Smooth muscle cell (in vitro differentiated cells): ENCODE results near the gene CCL15. TPM values are rescaled to one million over a fixed set of nuclear protein-coding genes. Genes with fewer than 3 reads are reported as not detected.

Experiments
- DNase-seq: peaks from one replicate; lab custom pipeline; 2025; ENCODE audit not compliant: unreplicated experiment; lab: John Stamatoyannopoulos, UW
- H2AFZ ChIP-seq: fragments of 200-600 bp; sonication (generic); 2 replicates; pipeline ENCODE4 v1.6.0; 2016; ENCODE audit warnings: antibody characterized with exemption, low read depth, mild to moderate bottlenecking
- H3F3A ChIP-seq: fragments of 200-600 bp; sonication (generic); 2 replicates; pipeline ENCODE4 v1.6.0; 2017; ENCODE audit warnings: antibody characterized with exemption, low read depth
- H3K27ac ChIP-seq: fragments of 200-600 bp; sonication (generic); 2 replicates; pipeline ENCODE4 v1.5.1; 2016; ENCODE audit warnings: low read depth, mild to moderate bottlenecking
- H3K27me3 ChIP-seq: fragments of 200-600 bp; sonication (generic); 2 replicates; pipeline ENCODE4 v1.6.1; 2016; ENCODE audit warnings: low read depth, mild to moderate bottlenecking
- H3K36me3 ChIP-seq: fragments of 200-600 bp; sonication (generic); 2 replicates; pipeline ENCODE4 v1.5.1; 2016; ENCODE audit warnings: low read depth
- H3K4me1 ChIP-seq: fragments of 200-600 bp; sonication (generic); 2 replicates; pipeline ENCODE4 v1.5.1; 2016; ENCODE audit warnings: low read depth
- H3K4me2 ChIP-seq: fragments of 200-600 bp; sonication (generic); 2 replicates; pipeline ENCODE4 v1.6.0; 2016; ENCODE audit warnings: mild to moderate bottlenecking
- H3K4me3 ChIP-seq: fragments of 200-600 bp; sonication (generic); 2 replicates; pipeline ENCODE4 v1.5.1; 2016; ENCODE audit warnings: mild to moderate bottlenecking
- H3K79me2 ChIP-seq: fragments of 200-600 bp; sonication (generic); 2 replicates; pipeline ENCODE4 v1.6.0; 2016; ENCODE audit warnings: low read depth, mild to moderate bottlenecking
- H3K9ac ChIP-seq: fragments of 200-600 bp; sonication (generic); 2 replicates; pipeline ENCODE4 v1.6.0; 2016; ENCODE audit warnings: low read depth
- H3K9me3 ChIP-seq: fragments of 200-600 bp; sonication (generic); replicated peaks from 2 replicates; pipeline ENCODE4 v1.5.1; 2016; ENCODE audit warnings: low read depth
- H4K20me1 ChIP-seq: fragments of 200-600 bp; sonication (generic); 2 replicates; pipeline ENCODE4 v1.6.0; 2016; ENCODE audit warnings: low read depth
- WGBS: methylation state at CpG from one replicate; pipeline ENCODE4 v1.1.7; 2016; ENCODE audit warnings: low lambda C conversion rate; 5-methylcytosine and 5-hydroxymethylcytosine counted together
- polyA plus RNA-seq: library from polyadenylated mRNA; unstranded; fragments of >200 nt; fragmentation: Nextera tagmentation; extraction: Ambion mirVana; gene quantifications from 2 replicates; pipeline ENCODE4 v1.2.1, GENCODE V29; 2016
- total RNA-seq: library from RNA; depleted of rRNA; stranded (reverse); fragments of >200 nt; gene quantifications from 2 replicates; pipeline ENCODE4 v1.2.3, GENCODE V29; 2014
- TF ChIP-seq, protein P1 (sequence below): fragments of 200-600 bp; sonication (generic); IDR thresholded peaks from 2 replicates; pipeline ENCODE4 v1.5.1; 2017; ENCODE audit warnings: borderline replicate concordance, mild to moderate bottlenecking, antibody characterized with exemption; ENCODE audit not compliant: insufficient read depth, poor library complexity, severe bottlenecking

The CCL15 gene
- total and polyA plus RNA-seq, 2 experiments from 2014 or later, result not detected

DNA sequence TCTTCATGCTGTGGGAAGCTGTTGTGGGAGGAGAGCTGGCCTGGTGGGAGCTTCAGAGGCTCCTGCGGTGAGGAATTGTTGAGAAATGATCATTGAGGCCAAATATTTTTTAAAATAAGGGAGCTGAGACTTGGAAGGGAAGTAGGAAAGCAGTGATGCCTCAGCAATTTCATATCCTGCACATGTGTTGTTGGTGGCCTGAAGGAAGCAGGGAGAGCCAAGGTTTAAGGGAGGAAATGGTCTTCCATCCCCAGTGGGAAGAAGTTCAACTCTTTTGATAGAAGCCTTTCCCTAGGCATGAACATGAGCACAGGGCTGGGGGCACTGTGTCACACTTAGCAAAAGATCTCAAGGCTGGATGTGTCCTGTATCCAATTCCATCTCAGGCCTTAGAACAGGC lies 14.7 kb downstream of the CCL15 start, which contains the start of gene CCL14:
TSS of gene CCL14 (minus strand) at position 87 of the 400 bp plus-strand sequence. CDS start at position 7, 80 bp downstream.
- 84% methylated on average over 1 of the region's 1 CpG for WGBS
- no peak within 1 kb of the TSS for H3K4me3 ChIP-seq

DNA sequence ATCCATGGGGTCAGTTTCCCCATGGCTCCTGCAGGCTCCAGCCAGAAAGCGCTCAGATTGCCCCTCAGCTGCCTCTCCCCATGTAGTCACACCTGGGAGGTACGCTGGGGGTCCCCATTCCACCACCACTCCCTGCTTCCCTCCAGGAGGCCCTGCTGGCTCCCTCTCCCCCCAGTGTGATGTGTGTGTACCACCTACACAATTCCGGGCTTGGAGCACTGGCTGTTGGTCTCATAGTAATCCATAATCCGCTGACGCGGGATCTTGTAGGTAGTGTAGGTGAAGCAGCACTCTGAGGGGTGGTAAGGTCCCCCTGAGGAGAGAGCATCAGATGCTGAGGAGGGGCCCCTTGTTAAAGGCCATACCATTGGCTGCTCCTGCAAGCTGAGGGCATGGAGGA lies 17.2 kb downstream of the CCL15 start:
- Histone ChIP-seq H3F3A (no peaks in the 10 kb centered on the region), H3K9ac (no peak overlapping the region), H3K9me3 (no peaks in the 10 kb centered on the region), H3K4me1 (no peaks in the 10 kb centered on the region), H3K27me3 (peaks cover 5% of the 10 kb centered on the region), H2AFZ (no peak overlapping the region), H3K27ac (no peak overlapping the region), H3K4me3 (no peak overlapping the region), H3K36me3 (no peaks in the 10 kb centered on the region), H4K20me1 (no peaks in the 10 kb centered on the region), H3K4me2 (no peak overlapping the region), H3K79me2 (no peaks in the 10 kb centered on the region)
- DNase-seq, result no peak
- 90% methylated on average over 6 of the region's 6 CpGs for WGBS
- TF ChIP-seq, protein P1, sequence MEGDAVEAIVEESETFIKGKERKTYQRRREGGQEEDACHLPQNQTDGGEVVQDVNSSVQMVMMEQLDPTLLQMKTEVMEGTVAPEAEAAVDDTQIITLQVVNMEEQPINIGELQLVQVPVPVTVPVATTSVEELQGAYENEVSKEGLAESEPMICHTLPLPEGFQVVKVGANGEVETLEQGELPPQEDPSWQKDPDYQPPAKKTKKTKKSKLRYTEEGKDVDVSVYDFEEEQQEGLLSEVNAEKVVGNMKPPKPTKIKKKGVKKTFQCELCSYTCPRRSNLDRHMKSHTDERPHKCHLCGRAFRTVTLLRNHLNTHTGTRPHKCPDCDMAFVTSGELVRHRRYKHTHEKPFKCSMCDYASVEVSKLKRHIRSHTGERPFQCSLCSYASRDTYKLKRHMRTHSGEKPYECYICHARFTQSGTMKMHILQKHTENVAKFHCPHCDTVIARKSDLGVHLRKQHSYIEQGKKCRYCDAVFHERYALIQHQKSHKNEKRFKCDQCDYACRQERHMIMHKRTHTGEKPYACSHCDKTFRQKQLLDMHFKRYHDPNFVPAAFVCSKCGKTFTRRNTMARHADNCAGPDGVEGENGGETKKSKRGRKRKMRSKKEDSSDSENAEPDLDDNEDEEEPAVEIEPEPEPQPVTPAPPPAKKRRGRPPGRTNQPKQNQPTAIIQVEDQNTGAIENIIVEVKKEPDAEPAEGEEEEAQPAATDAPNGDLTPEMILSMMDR, result no peak

More for the DNA sequence above, 14.7 kb downstream of the CCL15 start, which contains the start of gene CCL14:
- H3K36me3 ChIP-seq, result no peaks in the 10 kb centered on the region
- H3K79me2 ChIP-seq, result no peaks in the 10 kb centered on the region
- no peaks in the 10 kb centered on the region for H3K27me3 ChIP-seq
- no peak within 1 kb of the TSS for H3K4me2 ChIP-seq
- no peaks in the 10 kb centered on the region for H4K20me1 ChIP-seq
- H3K9ac ChIP-seq, result no peak within 1 kb of the TSS
- no peaks in the 10 kb centered on the region for H3F3A ChIP-seq
- H3K27ac ChIP-seq, result no peak within 1 kb of the TSS
- H2AFZ ChIP-seq, result no peak within 1 kb of the TSS
- no peak for DNase-seq
- no peaks in the 10 kb centered on the region for H3K9me3 ChIP-seq
- TF ChIP-seq, protein P1, result no peak
- H3K4me1 ChIP-seq, result no peaks in the 10 kb centered on the region

DNA sequence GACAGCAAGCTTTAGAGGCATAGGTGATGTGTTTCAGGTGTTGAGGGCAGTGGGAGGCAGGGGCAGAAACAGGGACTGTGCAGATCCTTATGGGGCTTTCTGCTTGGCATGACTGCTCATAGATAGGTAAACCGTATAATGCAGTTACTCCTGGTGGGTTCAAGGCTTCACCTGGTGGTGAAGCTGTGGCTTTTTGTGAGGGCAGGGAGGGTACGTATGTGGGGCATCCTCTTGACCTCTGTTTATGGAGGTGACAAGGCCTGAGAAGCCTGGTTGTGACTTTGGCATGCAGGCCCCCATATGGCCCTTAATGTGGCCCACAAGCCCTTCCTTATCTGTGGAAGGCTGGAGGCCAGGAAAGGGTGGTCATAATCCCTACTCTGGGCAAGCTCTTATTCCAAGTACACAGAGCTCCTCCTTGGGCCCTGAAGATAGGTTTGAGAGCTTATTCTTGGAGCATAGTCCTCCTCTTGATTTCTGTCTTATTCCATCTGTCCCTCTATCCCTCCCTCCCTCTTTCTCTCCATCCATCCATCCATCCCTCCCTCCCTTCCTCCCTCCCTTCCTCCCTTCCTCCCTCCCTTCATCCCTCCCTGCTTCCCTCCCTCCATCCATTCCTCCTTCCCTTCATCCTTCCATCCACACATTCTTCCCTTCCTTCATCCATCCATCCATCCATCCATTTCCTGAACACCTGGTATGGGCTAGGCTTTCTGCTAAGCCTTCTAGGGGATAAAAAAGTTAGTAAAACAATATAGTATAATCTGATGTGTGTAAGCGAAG lies 18.8 kb downstream of the CCL15 start:
- Histone ChIP-seq H3K9ac (no peak overlapping the region), H3K79me2 (no peaks in the 10 kb centered on the region), H3F3A (no peaks in the 10 kb centered on the region), H3K9me3 (no peaks in the 10 kb centered on the region), H3K4me3 (no peak overlapping the region), H2AFZ (no peak overlapping the region), H3K4me2 (no peak overlapping the region), H3K27me3 (peaks cover 5% of the 10 kb centered on the region), H3K4me1 (no peaks in the 10 kb centered on the region), H3K36me3 (no peaks in the 10 kb centered on the region), H4K20me1 (no peaks in the 10 kb centered on the region), H3K27ac (no peak overlapping the region)
- TF ChIP-seq, protein P1, result no peak
- no peak for DNase-seq
- 91% methylated on average over 3 of the region's 3 CpGs for whole genome bisulfite sequencing

DNA sequence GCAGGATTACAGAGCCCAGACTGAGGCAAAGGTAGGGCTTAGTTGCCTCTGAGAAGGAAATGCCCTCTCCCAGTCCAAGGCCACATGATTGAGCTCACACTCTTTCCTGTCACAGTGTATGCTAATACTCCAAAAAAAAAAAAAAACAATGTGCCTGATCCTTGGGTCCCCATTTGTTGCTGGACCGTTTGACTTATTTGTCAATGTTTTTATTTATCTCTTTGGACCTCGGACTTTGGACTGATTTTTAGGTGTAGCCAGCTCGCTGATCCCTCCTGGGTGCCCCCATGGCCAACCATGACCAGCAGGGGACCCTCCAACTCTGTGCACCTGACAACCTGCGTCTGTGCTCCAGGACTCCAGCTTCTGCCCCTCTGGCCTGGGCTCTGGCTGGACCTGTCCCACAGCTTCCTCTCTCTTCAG lies 19.4 kb downstream of the CCL15 start:
- H3K4me3 ChIP-seq, result no peak overlapping the region
- 66% methylated on average over 4 of the region's 4 CpGs for WGBS
- no peak overlapping the region for H2AFZ ChIP-seq
- H4K20me1 ChIP-seq, result no peaks in the 10 kb centered on the region
- no peak overlapping the region for H3K9ac ChIP-seq
- H3K4me2 ChIP-seq, result no peak overlapping the region
- H3K36me3 ChIP-seq, result no peaks in the 10 kb centered on the region
- no peaks in the 10 kb centered on the region for H3K79me2 ChIP-seq
- DNase-seq, result no peak
- H3K4me1 ChIP-seq, result no peaks in the 10 kb centered on the region
- no peak overlapping the region for H3K27ac ChIP-seq
- TF ChIP-seq, protein P1, result no peak
- peaks cover 5% of the 10 kb centered on the region for H3K27me3 ChIP-seq
- H3K9me3 ChIP-seq, result no peaks in the 10 kb centered on the region
- H3F3A ChIP-seq, result no peaks in the 10 kb centered on the region
